Measurements from ENCODE around the gene USP32.
"Not testable (repeated sequence)": the region's sequence is repeated elsewhere in the genome, so short reads cannot be mapped to it uniquely, and the experiment has no call there.

Gene USP32

DNA sequence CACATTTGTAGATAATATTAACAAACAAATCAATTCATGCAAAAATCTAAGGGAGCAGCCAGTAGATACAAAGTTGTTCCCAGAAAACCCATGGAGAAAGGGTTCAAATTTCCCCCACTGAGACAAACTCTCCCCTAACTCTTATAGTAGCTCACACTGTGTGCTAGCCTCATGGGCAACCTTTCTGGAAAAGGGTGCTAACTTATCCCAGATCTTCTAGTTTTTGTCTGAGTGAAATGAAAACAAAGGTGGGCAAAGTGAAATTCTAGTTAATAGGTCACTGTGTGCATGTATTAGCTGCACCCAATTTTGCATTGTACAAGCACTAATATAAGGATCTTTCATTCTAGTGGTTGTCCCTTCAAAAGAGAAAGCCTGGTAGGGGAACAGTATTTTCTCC is 9.9 kb upstream of the USP32 start:
- no peak for DNase-seq

DNA sequence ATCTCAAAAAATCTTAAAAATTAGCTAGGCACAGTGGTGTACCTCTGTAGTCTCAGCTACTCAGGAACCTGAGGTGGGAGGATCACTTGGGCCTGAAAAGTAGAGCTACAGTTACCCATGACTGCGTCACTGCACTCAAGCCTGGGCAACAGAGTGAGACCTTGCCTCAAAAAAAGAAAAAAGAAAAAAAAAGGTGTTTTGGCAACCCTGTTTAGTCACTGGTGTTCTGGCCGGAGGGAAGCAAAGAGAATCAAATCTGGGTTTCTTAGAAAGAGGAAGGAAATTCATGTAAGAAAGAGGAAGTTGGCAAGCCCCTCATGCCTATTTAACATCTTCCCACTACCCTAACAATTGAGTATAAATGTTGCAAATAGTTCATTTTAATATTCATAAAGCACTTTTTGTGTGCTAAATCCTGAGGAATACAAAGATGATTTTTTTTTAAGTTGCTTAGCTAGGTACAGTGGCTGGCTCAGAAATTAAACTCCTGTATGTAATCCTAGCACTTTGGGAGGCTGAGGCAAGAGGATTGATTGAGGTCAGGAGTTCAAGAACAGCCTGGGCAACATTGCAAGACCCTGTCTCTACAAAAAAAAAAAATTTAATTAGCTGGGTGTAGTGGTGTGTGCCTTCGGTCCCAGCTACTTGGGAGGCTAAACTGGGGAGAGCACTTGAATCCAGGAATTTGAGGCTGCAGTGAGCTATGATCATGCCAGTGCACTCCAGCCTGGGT is 6.5 kb upstream of the USP32 start:
- peak; percentile 77 for DNase-seq

DNA sequence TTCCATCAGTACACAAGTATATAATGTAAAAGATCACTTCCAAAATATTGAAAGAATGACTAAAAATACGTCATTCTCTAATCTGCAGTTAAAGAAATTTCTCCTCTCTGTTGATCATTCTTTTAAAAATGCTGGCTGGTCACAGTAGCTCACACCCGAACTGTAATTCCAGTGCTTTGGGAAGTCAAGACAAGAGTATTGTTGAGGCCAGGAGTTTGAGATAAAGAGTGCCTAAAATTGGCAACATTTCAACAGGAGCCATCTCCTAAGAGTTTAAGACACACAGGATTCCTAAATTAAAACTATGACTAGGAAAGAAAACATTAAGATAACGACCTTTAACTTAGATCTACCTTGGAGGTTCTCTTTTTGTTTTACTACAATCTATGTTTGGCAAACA is 4.5 kb upstream of the USP32 start:
- no peak for DNase-seq

- no peak for DNase-seq
Observed at GRCh38 chr17:60395508-60396065, 3.7 kb upstream of the USP32 start.

DNA sequence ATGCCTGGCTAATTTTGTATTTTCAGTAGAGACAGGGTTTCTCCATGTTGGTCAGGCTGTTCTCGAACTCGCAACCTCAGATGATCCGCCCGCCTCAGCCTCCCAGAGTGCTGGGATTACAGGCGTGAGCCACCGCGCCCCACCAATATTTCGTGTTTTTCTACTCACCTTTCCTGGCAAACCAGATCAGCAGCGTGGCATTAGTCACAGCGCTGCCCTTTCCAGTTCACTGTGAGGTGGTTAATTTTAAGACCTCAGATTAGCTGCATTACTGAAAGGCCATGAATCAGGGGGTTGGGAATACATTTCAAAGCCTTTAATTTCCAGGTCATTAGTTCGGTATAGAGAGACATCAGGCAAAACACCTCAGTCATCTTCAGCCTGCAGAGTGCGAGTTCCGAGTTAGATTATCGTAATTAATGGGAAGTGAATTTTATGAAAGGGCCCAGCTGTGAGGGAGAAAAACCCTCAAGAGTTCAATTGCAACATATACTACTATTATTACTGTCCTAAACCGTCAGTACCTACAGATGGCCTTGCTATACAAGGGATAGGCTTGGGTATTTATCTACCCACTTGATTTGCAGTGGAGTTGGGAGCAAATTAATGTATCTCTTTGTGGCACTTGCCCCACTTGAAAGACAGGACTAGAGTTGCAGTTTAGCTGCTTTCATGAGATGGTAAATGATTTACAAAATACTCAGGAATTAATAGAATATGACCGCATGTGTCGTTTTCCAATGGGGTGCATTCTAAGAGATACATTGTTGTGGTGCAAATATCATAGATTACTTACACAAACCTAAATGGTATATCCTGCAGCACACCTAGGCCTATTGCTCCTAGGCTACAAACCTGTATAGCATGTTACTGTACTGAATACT is 2.1 kb upstream of the USP32 start:
- DNase-seq: no peak

DNA sequence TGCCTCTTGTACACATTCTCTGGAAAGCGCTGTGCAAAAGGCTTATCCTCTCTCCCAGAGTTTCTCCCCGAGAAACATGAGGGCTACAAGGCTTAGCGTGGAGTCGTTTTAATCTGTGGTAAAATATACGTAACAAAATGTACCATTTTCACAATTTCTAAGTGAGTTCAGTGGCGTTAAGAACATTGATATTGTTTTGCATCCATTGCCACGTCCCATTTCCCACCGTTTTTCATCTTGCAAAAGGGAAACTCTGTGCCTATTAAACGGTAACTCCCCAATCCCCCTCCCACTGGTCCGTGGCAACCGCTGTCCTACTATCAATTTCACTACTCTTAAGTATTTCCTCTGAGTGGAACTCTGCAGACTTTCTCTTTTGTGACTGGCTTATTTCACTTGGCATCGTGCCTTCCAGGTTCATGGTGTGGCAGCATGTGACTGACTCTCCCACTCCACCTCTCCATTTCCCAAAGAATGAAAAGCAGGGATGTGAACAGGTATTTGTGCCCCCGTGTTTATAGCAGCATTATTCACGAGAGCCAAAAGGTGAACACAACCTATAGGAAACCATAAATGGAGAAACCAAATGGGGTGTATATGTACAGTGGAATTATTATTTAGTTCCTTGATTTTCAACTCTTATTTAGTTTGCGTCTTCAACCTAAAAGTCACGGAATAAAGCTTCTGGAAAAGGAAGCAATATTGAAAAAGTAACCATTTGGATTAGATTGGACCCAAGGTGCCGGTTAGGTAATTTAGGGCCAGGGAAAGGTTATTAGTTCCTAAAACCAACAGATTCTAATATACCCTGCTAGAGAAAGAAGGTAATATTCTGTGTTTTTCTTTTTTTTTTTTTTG is 1.1 kb upstream of the USP32 start:
- no peak for DNase-seq

- DNase-seq: no peak
Observed at GRCh38 chr17:60391471-60392041, 377 bp downstream of the USP32 start.

DNA sequence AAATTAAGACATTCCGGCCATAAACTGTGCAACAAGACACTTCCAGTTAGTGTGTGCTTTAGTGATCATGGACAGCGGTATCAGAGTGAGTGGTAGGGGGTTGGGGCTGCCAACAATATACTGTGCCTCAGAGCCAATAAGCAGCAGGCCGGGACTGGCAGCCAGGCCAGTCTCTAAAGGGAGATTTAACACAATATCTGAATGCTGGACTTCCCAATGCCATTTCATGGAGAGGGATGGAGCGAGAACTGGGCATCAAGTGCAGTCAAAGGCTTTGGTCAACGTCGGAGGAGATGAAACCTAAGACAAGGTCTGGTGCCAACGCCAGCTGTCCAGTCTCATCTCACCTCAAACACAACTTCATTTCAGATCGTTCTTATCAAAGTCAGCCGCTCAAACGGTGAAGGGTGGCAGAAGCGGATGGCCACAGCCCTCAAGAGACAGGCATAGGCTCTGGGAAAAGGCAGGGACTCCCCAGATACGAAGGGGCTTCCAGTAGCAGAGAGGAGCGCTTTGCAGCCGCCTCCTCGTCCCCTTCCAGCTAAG is 935 bp downstream of the USP32 start:
- DNase-seq: no peak

- DNase-seq: no peak
Observed at GRCh38 chr17:60390186-60390585, 1.7 kb downstream of the USP32 start.

- DNase-seq: no peak
Observed at GRCh38 chr17:60388742-60389141, 3.2 kb downstream of the USP32 start.

DNA sequence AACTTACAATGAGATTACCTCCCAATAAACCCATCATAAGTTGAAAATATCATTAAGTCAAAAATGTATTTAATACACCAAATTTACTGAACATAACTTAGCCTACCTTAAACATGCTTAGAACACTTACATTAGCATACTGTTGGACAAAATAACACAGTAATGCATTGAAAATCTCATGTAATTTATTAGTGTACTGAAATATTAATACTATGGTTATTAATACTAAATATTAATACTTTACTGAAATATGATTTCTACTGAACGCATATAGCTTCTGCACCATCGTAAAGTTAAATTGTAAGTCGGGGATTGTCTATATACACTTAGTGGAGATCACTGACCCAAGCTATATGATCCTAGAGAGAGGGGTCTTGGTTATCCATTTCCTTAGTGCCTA is 4.3 kb downstream of the USP32 start:
- DNase-seq: no peak

DNA sequence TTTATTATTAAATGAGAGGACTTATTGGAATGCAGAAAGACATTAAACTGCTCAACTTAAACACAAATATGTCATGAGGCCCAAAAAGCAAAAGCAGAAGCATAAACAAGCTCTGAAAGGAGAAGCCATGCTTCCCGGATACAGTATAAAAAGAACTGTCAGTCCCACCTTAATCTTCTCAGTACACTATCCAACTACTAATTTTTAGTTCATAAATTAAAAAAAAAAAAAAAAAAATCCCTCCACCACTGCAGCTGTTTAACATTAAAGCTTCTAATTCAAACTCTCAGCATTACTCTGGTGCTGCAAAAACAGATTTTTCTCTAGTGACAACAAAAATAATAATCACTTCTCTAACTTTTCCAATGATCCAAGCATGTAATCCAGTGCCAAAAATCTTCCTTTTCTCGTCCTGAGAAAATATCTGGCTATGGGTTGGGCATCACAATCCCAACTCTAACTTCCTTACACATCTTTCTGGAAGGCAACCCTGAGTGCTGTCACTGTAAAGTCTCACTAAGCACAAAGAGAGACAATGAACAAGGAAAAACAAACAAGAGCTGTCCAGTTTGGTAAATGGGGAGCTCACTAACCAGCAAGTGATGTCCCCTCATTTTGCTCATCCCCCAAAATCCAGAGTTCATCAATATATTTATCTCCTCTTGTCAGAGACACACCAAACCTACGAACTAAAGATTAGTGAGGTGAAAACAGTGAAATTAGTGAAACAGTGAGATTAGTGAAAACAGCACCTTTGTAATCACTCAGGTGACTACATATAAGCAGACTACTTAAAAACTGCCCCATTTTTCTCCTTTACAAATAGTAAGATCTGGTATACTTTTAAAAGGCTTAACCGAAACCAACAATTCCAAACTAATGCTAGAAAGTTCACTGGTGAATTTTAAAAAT is 5.5 kb downstream of the USP32 start:
- no peak for DNase-seq

GRCh38 chr17:60384921-60385320 is 7.0 kb downstream of the USP32 start:
- not testable (repeated sequence) for DNase-seq

DNA sequence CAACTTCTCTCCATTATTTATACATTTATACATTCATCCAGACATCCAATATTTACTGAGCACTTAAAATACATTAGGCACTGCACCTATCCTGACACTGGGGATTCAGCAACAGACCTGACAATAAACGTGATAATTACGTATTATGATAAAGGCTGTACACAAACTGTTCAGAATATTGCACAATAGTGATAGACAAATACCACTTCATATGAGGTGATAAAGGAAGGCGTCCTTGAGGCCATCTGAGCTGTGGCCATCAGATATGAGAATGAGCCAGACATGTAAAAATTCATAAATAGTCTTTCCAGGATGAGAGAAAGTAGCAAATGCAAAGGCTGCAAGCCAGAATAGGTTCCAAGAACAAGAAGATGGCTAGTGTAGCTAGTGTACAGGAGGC is 8.6 kb downstream of the USP32 start:
- no peak for DNase-seq

DNA sequence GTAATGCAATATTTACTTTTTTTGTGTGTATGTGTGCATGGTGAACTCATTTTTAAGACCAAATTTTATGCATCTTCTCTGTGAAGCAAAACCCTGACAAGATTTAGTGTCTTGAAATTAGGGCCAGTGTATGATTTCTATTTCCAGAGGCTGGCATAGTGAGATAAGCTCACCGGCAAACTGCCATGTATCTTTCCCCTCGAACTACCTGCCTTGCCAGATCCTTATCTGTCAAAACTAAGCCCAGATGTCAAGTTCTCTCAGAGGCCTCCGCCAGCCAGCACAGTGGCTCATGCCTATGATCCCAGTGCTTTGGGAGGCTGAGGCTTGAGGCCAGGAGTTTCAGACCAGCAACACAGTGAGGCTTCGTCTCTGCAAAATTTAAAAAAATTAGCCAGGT is 10.0 kb downstream of the USP32 start:
- no peak for DNase-seq

- not testable (repeated sequence) for DNase-seq
Observed at GRCh38 chr17:60379461-60379860, 12.5 kb downstream of the USP32 start.

- DNase-seq: not testable (repeated sequence)
Observed at GRCh38 chr17:60378187-60378586, 13.7 kb downstream of the USP32 start.

DNA sequence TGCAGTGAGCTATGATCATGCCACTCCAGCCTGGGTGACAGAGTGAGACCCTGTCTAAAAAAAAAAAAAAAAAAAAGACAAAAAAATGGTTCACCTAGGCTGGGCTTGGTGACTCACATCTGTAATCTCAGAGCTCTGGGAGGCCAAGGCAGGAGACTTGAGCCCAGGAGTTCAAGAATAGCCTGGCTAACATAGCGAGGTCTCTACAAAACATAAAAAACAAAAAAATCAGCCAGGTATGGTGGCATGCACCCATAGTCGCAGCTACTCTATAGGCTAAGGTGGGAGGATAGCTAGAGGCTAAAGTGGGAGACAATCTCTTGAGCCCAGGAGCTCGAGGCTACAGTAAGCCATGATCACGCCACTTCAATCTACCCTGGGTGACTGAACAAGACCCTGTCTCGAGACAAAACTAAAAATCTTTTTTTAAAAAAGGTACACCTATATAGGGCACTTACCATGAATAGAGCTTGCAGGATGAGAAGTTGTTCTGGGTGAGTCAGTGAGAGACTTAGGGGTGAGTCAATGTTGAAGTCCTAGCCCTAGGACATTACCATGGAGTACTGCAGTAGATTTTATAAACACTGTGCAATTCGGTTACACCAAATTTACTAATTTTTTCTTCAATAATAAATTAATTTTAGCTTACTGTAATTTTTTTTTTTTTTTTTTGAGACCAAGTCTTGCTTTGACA is 19.0 kb downstream of the USP32 start:
- DNase-seq: no peak

GRCh38 chr17:60371818-60372510 is 20.0 kb downstream of the USP32 start:
- no peak for DNase-seq

GRCh38 chr17:60371416-60371815 is 20.5 kb downstream of the USP32 start:
- DNase-seq: no peak
